GM12878 (cell line): ENCODE measurements around the gene IFI30. TPM values are rescaled to one million over a fixed set of nuclear protein-coding genes. Genes with fewer than 3 reads are reported as not detected.

Source experiments
- ATAC-seq: fragments of 200-7000 bp; cut with Tn5 transposase; 3 replicates; pipeline ENCODE4 v1.9.1; 2020; ENCODE audit warnings: mild to moderate bottlenecking, moderate library complexity
- BruUV-seq: library from RNA; stranded (reverse); fragments of 400-500 nt; replicated peaks from 2 replicates; lab custom pipeline; 2021; lab: Mats Ljungman, UMichigan
- CTCF ChIA-PET: fragments of 300-600 bp; sonication (Branson Sonifier 250); formaldehyde crosslinking; extraction: SDS; loops from one replicate; lab custom pipeline; 2021; ENCODE audit warnings: inconsistent platforms; lab: Yijun Ruan, JAX
- POLR2A ChIA-PET: fragments of 350-600 bp; formaldehyde crosslinking; extraction: SDS; loops from one replicate; lab custom pipeline; 2021; ENCODE audit warnings: inconsistent platforms; lab: Charles Lee
- RAD21 ChIA-PET: fragments of 300-600 bp; sonication (Branson Sonifier 250); formaldehyde crosslinking; loops from one replicate; lab custom pipeline; 2023; ENCODE audit warnings: antibody characterized with exemption; ENCODE audit not compliant: unreplicated experiment; lab: Charles Lee
- SMC1A ChIA-PET: fragments of 300-600 bp; sonication (Branson Sonifier 250); formaldehyde crosslinking; loops from one replicate; lab custom pipeline; 2023; ENCODE audit not compliant: unreplicated experiment, uncharacterized antibody; lab: Charles Lee
- DNase-seq: peaks from one replicate; pipeline ENCODE4 v3.0.0-alpha.2; 2011; ENCODE audit warnings: low read depth, low spot score
- FAIRE-seq: peaks from 3 replicates; lab custom pipeline; 2011; peaks lifted over from hg19 to GRCh38; lab: Jason Lieb, UNC
- H2AFZ ChIP-seq: 2 replicates; pipeline ENCODE4 v1.6.0; 2011; ENCODE audit warnings: low read depth, low read length, control low read depth; ENCODE audit not compliant: control insufficient read depth
- H3K27ac ChIP-seq: 2 replicates; pipeline ENCODE4 v1.5.1; 2011; ENCODE audit warnings: control low read depth; ENCODE audit not compliant: control insufficient read depth, insufficient read depth
- H3K27me3 ChIP-seq, 2 experiments: replicated peaks in 1 of 2; 2 replicates each; pipeline versions ENCODE4 v1.6.0 to v1.6.1; 2011; ENCODE audit warnings: low read length in 1 of 2; ENCODE audit not compliant: control insufficient read depth in 2 of 2, insufficient read depth in 2 of 2
- H3K36me3 ChIP-seq, 2 experiments: 2 replicates each; pipeline ENCODE4 v1.5.1; 2011; ENCODE audit warnings: low read length in 1 of 2; ENCODE audit not compliant: control insufficient read depth in 2 of 2, insufficient read depth in 2 of 2
- H3K4me1 ChIP-seq: 2 replicates; pipeline ENCODE4 v1.6.1; 2011; ENCODE audit warnings: mild to moderate bottlenecking, low read length, moderate library complexity, mixed read lengths; ENCODE audit not compliant: control insufficient read depth, insufficient read depth
- H3K4me2 ChIP-seq: 2 replicates; pipeline ENCODE4 v1.6.0; 2011; ENCODE audit warnings: control low read depth; ENCODE audit not compliant: control insufficient read depth, insufficient read depth
- H3K4me3 ChIP-seq: fragments of 200-600 bp; sonication (generic); 2 replicates; pipeline ENCODE4 v1.5.1; 2016
- H3K79me2 ChIP-seq: 2 replicates; pipeline ENCODE4 v1.6.0; 2011; ENCODE audit warnings: low read length; ENCODE audit not compliant: control insufficient read depth, insufficient read depth
- H3K9ac ChIP-seq: 2 replicates; pipeline ENCODE4 v1.8.0; 2011; ENCODE audit warnings: low read length, control low read depth, mixed read lengths; ENCODE audit not compliant: control insufficient read depth, insufficient read depth
- H3K9me3 ChIP-seq: replicated peaks from 3 replicates; pipeline ENCODE4 v1.5.1; 2011; ENCODE audit warnings: mild to moderate bottlenecking, low read length; ENCODE audit not compliant: control insufficient read depth, insufficient read depth
- H4K20me1 ChIP-seq: 2 replicates; pipeline ENCODE4 v1.6.0; 2011; ENCODE audit not compliant: control insufficient read depth, insufficient read depth
- BACH1 ChIP-seq: fragments of 450-650 bp; IDR thresholded peaks from 2 replicates; pipeline ENCODE4 v1.6.1; 2017; ENCODE audit warnings: mild to moderate bottlenecking, borderline replicate concordance
- BRCA1 ChIP-seq: IDR thresholded peaks from 2 replicates; pipeline ENCODE4 v1.6.1; 2011; ENCODE audit warnings: low read depth, low read length, improper control_type of control experiment
- CHD1 ChIP-seq: IDR thresholded peaks from 2 replicates; pipeline ENCODE4 v1.6.1; 2012; ENCODE audit warnings: low read depth, low read length, improper control_type of control experiment
- CHD2 ChIP-seq: IDR thresholded peaks from 2 replicates; pipeline ENCODE4 v1.6.1; 2011; ENCODE audit warnings: low read depth, low read length, improper control_type of control experiment, borderline replicate concordance
- CHD4 ChIP-seq: fragments of 200-600 bp; sonication (generic); IDR thresholded peaks from 2 replicates; pipeline ENCODE4 v1.6.1; 2016; ENCODE audit warnings: mild to moderate bottlenecking
- HDGF ChIP-seq: fragments of 450-650 bp; IDR thresholded peaks from 2 replicates; pipeline ENCODE4 v1.6.1; 2016; ENCODE audit warnings: antibody characterized with exemption
- JUNB ChIP-seq: IDR thresholded peaks from 2 replicates; pipeline ENCODE4 v1.6.1; 2016; ENCODE audit warnings: antibody characterized with exemption, mild to moderate bottlenecking
- MXI1 ChIP-seq: fragments of 150-350 bp; IDR thresholded peaks from 2 replicates; pipeline ENCODE4 v1.6.1; 2011; ENCODE audit warnings: low read depth, mild to moderate bottlenecking, inconsistent platforms, low read length, improper control_type of control experiment
- NFXL1 ChIP-seq: fragments of 450-650 bp; IDR thresholded peaks from 2 replicates; pipeline ENCODE4 v1.6.1; 2017; ENCODE audit warnings: antibody characterized with exemption, mild to moderate bottlenecking, borderline replicate concordance
- NFYA ChIP-seq: IDR thresholded peaks from 2 replicates; pipeline ENCODE4 v1.6.1; 2011; ENCODE audit warnings: low read depth, mild to moderate bottlenecking, low read length, improper control_type of control experiment, borderline replicate concordance
- NRF1 ChIP-seq: conservative IDR thresholded peaks from 2 replicates; pipeline ENCODE4 v1.6.1; 2011; ENCODE audit warnings: mild to moderate bottlenecking, low read depth, low read length, improper control_type of control experiment
- RAD21 ChIP-seq: IDR thresholded peaks from 2 replicates; pipeline ENCODE4 v1.6.1; 2011; ENCODE audit warnings: mild to moderate bottlenecking, low read depth, low read length, moderate library complexity; ENCODE audit not compliant: insufficient read depth
- RCOR1 ChIP-seq: conservative IDR thresholded peaks from 2 replicates; pipeline ENCODE4 v1.6.1; 2012; ENCODE audit warnings: low read depth, low read length, improper control_type of control experiment
- SIX5 ChIP-seq: IDR thresholded peaks from 2 replicates; pipeline ENCODE4 v1.6.1; 2011; ENCODE audit warnings: mild to moderate bottlenecking, low read depth, low read length, moderate library complexity; ENCODE audit not compliant: severe bottlenecking
- SMARCA5 ChIP-seq: fragments of 450-650 bp; IDR thresholded peaks from 2 replicates; pipeline ENCODE4 v1.6.1; 2017; ENCODE audit warnings: mild to moderate bottlenecking
- SPI1 ChIP-seq: IDR thresholded peaks from 2 replicates; pipeline ENCODE4 v1.6.1; 2011; ENCODE audit warnings: low read depth, mild to moderate bottlenecking, low read length, moderate library complexity, borderline replicate concordance; ENCODE audit not compliant: insufficient read depth
- SRF ChIP-seq, 2 experiments: IDR thresholded peaks; 2 replicates each; pipeline ENCODE4 v1.6.1; 2011; ENCODE audit warnings: low read depth in 2 of 2, low read length in 2 of 2, mild to moderate bottlenecking in 1 of 2, moderate library complexity in 1 of 2
- STAT1 ChIP-seq: fragments of 450-650 bp; conservative IDR thresholded peaks from 2 replicates; pipeline ENCODE4 v1.6.1; 2014; ENCODE audit warnings: antibody characterized with exemption, mild to moderate bottlenecking
- TCF12 ChIP-seq: IDR thresholded peaks from 2 replicates; pipeline ENCODE4 v1.6.1; 2011; ENCODE audit warnings: low read depth, mild to moderate bottlenecking, low read length
- ZNF24 ChIP-seq: fragments of 450-650 bp; IDR thresholded peaks from 2 replicates; pipeline ENCODE4 v1.6.1; 2017; ENCODE audit warnings: antibody characterized with exemption, mild to moderate bottlenecking
- WGBS: methylation state at CpG from one replicate; pipeline ENCODE4 v1.1.6; 2016; ENCODE audit warnings: low lambda C conversion rate; ENCODE audit not compliant: insufficient replicate concordance, insufficient coverage; ENCODE audit errors: missing lambda C conversion rate; 5-methylcytosine and 5-hydroxymethylcytosine counted together
- in situ Hi-C: fragments of 300-500 bp; cut with MboI; formaldehyde crosslinking; loops from 9 replicates; pipeline ENCODE4 v1.14.3; 2018; ENCODE audit warnings: mixed read lengths
- intact Hi-C: fragments of 100-400 bp; cut with micrococcal nuclease; formaldehyde crosslinking; loops from one replicate; pipeline ENCODE4 v1.14.2; 2022; ENCODE audit not compliant: unreplicated experiment
- polyA plus RNA-seq, 11 experiments: library from polyadenylated mRNA; depleted of rRNA in 4 of 11; unstranded in 6 of 11; stranded (reverse) in 5 of 11; fragments of >200 nt; fragmentation: Nextera tagmentation in 4 of 11; fragmentation: Illumina TruSeq in 1 of 11; extraction: Ambion mirVana in 4 of 11; extraction: Trizol in 1 of 11; gene quantifications; 1 replicate in 1 of 11; 2 replicates in 10 of 11; pipeline versions ENCODE4 v1.2.1 to v1.2.3, GENCODE V29; 2011 to 2016; ENCODE audit warnings: inconsistent platforms in 2 of 11, missing spikeins in 2 of 11, low read depth in 1 of 11
- total RNA-seq, 4 experiments: library from RNA; depleted of rRNA in 3 of 4; stranded (reverse); fragments of >200 nt in 3 of 4; fragmentation: Illumina TruSeq in 1 of 4; extraction: Trizol in 1 of 4; gene quantifications; 2 replicates each; pipeline versions ENCODE4 v1.2.1 to v1.2.3, GENCODE V29; 2013 to 2021
- TF ChIP-seq, protein P1 (sequence below): IDR thresholded peaks from 2 replicates; pipeline ENCODE4 v1.6.1; 2011; ENCODE audit warnings: borderline replicate concordance, low read depth, mild to moderate bottlenecking, moderate library complexity, mixed read lengths, low read length; ENCODE audit not compliant: insufficient read depth; ENCODE audit errors: extremely low read length

IFI30 gene
- total and polyA plus RNA-seq, 10 of the 15 experiments (the other 5 are each of a cell fraction or from before 2014, with no cell fraction given) = 221 to 1,112 (median 451) TPM

DNA sequence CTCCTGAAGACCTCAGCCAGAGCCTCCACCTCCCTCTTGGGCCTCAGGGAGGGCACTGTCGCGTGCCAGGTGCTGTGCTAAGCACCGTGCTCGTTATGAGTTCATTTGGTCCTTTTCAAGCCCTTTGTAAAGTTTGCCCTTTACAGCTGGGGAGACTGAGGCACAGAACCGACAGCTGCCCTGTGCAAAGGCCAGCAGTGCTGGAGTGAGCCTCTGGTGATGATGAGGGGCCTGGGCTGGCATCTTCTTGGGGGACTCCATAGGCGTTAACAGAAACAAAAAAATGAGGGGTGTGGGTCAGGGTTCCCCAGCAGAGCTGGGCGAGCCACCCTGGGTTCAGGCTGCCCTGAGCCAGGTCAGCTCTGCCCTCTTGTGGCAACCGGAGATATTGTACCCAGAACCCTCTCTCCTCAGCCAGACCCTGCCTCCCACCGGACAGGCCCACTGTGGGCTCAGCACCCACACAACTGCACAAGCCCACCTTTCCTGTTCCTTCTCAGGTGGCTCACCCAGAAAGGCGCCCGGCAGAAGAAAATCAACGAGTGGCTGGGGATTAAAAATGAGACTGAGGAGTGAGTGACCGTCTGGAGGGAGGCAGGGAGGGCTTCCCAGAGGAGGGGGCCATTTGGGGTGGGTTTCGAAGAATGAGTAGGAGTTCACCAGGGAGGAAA, 5.5 kb upstream of the IFI30 start (continued):
- TF ChIP-seq NRF1 (no peak), ZNF24 (no peak), RAD21 (peak; percentile 77), CHD4 (no peak), BRCA1 (no peak), STAT1 (0 out of 2 replicates have a peak, but pooled peaks have one; percentile 39), TCF12 (no peak), SPI1 (no peak)

GRCh38 chr19:18168673-18169381, 4.8 kb upstream of the IFI30 start:
- Histone ChIP-seq H2AFZ (no peak overlapping the region), H3K27me3 (no peaks in the 10 kb centered on the region), H3K36me3 (peaks cover 0 to 4% of the 10 kb centered on the region in 2 experiments; a peak in 3 of 4 replicates), H3K27ac (peak overlapping the region; percentile 97), H3K4me1 (peaks cover 48% of the 10 kb centered on the region), H3K79me2 (peaks cover 4% of the 10 kb centered on the region), H3K9me3 (no peaks in the 10 kb centered on the region), H3K9ac (peak overlapping the region; percentile 77), H3K4me2 (peak overlapping the region; percentile 85), H3K4me3 (no peak overlapping the region; the same call in 1 of the 2 replicates), H4K20me1 (no peaks in the 10 kb centered on the region)
- ChIA-PET RAD21 (interaction anchor here (0.7 to 2.3 kb wide), 17 partner anchors 13 to 214 kb away, joined by 3 to 14 read pairs (median 4); partner anchors contain the start of genes ARRDC2, MAST3, MPV17L2 and PIK3R2), CTCF (interaction anchor here (0.6 to 3.2 kb wide), 26 partner anchors 8 to 161 kb away, joined by 3 to 21 read pairs (median 4); partner anchors contain the start of genes ARRDC2, MAST3, MPV17L2 and PIK3R2), SMC1A (interaction anchor here (1.0 to 1.8 kb wide), 14 partner anchors 14 to 109 kb away, joined by 3 to 10 read pairs (median 4); no protein-coding TSS in a partner anchor), POLR2A (interaction anchor here (0.5 to 1.7 kb wide), 5 partner anchors 12 to 82 kb away, joined by 3 to 9 read pairs (median 5); no protein-coding TSS in a partner anchor)
- ATAC-seq = peak; percentile 31
- BruUV-seq = no TSS peak
- in situ Hi-C loops = no loop called here
- no peak for FAIRE-seq
- DNase-seq = no peak
- 89% methylated on average over 62 of the region's 66 CpGs for WGBS
- intact Hi-C loops = loop anchor here (1.0 to 2.0 kb wide), 3 partner anchors 56 to 162 kb away; no protein-coding TSS in a partner anchor
- TF ChIP-seq MXI1 = no peak
- no peak for TF ChIP-seq NFYA
- no peak for TF ChIP-seq SIX5
- TF ChIP-seq SRF (IDR thresholded peaks at IDR 0.05; ENCODE audit: low read depth in 2 of 2, low read length in 2 of 2) = no peak
- TF ChIP-seq RCOR1 = no peak
- 0 out of 2 replicates have a peak, but pooled peaks have one; percentile 21 for TF ChIP-seq SMARCA5
- TF ChIP-seq BACH1 = no peak; the same call in 1 of the 2 replicates
- TF ChIP-seq CHD2 = no peak
- no peak for TF ChIP-seq CHD1
- peak; percentile 13; the same call in 1 of the 2 replicates for TF ChIP-seq HDGF
- TF ChIP-seq NFXL1 = no peak
- TF ChIP-seq, protein P1, sequence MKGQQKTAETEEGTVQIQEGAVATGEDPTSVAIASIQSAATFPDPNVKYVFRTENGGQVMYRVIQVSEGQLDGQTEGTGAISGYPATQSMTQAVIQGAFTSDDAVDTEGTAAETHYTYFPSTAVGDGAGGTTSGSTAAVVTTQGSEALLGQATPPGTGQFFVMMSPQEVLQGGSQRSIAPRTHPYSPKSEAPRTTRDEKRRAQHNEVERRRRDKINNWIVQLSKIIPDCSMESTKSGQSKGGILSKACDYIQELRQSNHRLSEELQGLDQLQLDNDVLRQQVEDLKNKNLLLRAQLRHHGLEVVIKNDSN = no peak
- TF ChIP-seq JUNB = no peak
